GM21619 (cell line): ENCODE measurements around the gene TEX48.

Experiments
- ATAC-seq: cut with Tn5 transposase; IDR thresholded peaks from one replicate; pipeline ENCODE4 v1.9.1; 2021; ENCODE audit not compliant: unreplicated experiment

Gene TEX48, protein sequence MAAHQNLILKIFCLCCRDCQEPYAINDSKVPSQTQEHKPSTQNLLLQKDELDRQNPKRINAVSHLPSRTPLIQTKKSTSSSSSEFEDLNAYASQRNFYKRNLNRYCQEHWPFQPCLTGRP

DNA sequence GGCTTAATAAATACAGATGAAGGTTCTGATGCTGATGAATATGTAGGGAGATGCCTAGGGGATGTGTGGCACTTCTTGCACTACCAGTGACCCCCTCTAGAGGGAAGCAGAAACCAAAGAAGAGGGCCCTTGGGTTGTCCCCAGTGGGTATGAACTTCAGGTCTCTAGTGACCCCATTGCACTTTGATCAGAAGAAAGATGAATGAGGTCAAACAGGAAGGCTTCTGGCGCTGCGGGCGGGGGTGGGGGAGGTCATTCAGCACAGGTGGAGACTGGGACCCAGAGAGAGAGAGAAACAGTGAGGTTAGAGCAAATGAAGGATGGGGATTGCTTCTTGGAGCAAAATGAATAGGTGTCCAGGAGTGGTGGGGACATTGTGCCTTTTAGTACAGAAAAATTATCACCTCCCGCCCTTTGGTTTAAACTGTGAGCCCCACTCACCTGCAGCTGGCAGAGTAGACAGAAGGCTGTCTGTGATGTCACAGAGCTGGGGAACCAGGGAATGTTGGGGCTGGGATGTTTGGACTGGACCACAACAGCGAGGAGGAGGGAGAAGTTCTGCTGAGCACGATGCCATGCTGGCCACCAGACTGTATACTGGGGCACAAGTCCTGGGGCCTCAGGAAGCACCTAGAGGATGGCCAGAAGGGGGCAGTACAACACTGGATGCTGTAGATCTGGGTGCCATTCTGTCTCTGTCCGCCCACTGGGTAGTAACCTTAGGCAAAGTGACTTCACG lies at the start of gene TEX48:
Gene TEX48, minus strand, starts transcription at position 599 of the 739 bp plus-strand sequence. CDS start 10,469 bp downstream, outside the sequence.
- peak; percentile 89 for ATAC-seq

DNA sequence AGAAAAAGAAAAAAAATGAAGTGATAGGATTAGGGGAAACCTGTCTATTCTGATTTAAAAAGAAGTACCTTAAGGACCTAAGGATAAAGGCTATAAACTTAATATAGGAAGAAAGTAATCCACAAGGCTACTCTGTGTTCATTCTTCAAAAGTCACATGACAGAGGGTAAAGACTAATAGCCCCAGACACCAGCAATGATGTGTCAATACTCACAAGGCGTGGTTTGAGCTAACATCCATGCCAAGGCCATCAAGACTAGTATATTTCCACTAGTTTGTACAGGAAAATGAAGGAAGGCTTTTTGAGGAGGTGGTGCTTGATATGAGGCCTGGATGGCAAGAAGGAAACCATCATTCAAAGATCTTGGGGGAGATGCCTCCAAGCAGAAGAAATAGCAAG lies 49.7 kb upstream of the TEX48 start:
- ATAC-seq = no peak

DNA sequence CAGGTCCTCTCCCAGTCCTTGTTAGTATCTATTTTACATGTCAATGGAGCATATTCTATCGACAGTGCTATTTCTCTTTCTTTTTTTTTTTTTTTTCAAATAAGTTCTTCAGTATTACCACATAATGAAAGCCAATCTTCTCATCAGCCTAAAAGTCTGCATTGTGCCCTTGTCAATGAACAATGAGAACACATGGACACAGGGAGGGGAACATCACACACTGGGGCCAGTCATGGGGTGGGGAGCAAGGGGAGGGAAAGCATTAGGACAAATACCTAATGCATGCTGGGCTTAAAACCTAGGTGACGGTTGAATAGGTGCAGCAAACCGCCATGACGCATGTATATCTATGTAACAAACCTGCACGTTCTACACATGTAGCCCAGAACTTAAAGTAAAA lies 47.7 kb upstream of the TEX48 start:
- no peak for ATAC-seq

DNA sequence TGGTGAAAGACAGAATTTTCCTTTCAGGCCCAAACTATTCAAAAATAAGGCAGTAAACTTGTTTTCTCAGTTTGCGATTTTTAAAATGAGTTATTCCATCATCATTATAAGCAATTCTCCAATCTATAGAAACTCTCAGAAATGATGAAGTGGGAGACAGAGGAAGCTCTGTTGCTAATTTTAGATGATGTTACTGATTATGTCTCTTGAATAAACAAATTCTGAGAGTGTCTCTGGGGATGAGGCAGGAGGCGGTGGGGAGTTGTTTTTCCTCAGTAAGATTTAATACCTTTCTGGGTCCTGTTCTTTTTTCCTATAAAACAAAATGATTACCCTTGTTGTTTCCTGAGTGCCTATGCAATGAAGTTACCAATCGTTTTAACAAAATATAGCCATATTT lies 43.9 kb upstream of the TEX48 start:
- no peak for ATAC-seq

DNA sequence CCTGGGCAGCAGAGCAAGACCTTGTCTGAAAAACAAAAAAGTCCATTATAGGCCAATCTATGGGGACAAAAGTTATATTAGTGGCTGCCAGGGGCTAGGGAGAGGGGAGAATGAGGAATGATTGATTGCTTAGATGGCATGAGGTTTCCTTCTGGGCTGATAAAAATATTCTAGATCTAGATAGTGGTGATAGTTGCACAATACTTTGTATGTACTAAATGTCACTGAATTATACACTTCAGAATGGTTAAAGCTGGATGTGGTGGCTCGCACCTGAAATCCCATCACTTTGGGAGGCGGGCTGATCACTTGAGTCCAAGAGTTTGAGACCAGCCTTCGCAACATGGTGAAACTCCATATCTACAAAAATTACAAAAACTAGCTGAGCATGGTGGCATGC lies 42.8 kb upstream of the TEX48 start:
- no peak for ATAC-seq

DNA sequence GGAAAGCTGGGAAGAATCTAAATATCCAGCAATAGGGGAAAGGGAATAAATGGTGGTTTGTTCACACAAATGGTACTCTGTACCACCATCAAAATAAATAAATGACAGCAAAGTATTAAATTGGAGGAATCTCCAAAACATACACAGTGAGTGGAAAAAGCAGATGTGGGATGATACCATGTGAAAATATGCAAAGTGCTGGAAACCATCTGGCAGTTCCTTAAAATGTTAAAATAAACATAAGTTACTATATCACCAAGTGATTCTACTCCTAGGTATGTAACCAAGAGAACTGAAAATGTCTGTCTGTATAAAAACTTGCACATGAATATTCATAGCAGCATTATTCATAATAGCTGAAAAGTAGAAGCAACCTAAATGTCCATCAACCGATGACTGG lies 41.9 kb upstream of the TEX48 start:
- ATAC-seq = no peak

DNA sequence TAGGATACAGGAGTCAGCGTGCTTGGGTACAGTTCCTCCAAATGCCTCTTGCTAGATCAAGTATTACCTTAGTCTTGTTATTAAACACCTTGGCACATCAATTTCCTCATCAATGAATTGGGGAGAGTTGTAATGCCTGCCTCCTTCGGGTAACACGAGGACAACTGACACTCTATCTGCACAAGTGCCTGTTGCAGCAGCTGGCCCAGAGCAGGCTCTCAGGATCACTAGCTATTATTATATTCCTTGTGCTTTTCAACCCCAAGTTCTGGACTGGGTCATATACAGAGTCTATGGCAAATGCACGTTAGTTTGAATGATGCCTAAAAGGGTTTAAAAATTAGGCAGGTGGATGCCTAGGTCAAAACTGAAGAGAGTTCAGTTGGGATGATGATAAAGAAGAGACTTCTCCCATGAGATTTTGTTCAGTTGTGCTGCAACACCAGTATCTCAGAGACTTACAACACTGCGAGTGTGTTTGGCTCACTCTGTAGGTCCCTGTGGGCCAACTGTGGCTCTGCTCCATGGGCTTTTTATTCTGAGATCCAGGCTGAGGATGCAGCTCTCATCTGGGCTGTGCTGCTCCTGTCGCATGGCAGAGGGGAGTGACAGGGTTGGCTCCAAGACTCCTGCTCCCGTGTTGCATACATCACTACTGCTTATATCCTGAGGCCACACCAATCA lies 41.1 kb upstream of the TEX48 start:
- no peak for ATAC-seq

DNA sequence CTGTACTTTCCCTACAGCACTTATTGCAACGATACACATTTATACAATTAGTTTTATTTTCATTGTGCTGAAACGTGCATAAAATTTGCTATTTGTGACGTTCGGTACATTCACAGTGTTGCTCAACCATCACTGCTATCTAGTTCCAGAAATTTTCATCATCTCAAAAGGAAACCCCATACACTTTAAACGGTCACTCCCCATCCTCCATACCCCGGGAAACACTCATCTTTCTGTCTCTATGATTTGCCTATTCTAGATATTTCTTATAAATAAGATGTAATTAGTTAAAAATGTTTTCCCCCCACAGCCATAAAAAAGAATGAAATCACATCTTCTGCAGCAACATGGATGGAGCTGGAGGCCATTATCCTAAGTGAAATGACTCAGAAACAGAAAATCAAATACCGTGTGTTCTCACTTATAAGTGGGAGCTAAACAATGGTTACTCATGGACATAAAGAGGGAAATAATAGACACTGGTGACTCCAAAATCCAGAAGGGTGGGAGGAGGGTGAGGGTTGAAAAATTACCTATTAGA lies 40.2 kb upstream of the TEX48 start:
- ATAC-seq = no peak

DNA sequence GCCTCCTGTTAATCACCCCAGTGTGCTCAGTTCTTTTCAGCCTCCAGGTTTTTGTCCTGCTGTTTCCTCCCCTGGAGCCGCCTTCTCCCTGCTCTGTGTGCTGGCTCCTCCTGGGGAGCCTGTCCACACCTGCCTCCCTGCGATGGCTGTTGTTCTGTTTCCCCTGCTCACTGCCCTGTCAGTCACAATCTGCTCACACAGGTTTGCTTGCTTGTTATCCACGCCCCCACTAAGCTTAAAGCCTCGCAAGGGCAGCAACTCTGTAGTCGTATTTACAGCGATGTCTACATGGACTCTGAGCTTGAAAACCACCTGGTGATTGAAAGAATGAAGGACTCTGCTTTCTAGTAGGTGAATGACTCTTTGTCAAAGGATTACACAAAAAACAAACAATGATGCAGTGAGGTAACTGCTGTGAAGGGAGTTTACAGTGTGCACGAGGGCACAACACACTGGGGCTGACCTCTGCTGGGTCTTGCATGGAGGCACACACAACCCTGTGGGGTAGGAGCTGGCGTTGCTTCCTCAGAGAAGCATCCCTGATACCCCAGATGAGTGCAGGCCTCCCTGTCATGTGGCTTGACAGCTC lies 39.6 kb upstream of the TEX48 start:
- no peak for ATAC-seq

DNA sequence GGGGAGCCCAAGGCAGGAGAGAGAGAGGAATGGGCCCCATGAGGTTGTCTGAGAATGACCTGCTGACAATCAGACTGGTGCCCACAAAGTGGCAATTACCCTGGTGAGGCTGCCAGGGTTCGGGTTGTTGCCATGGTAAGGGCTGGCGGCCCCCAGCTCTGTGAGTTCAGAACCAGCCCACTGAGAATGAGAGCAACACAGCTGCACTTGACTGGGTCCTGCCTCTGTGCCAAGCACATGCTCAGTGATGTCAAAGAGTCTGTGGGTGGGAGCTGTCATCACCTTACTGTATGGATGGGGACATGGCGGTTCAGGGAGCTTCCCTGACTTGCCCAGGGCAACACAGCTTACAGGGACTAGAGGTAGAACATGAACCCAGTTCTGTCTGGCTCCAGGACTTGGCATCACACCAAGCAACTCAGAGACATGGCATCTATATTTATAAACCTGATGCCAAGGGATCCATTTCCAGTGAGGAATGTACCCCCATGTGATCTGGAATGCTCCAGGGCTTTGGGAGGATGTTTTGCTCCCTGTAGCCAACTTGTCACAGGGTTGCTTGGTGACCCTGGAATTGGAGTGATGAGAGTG lies 38.2 kb upstream of the TEX48 start:
- no peak for ATAC-seq

DNA sequence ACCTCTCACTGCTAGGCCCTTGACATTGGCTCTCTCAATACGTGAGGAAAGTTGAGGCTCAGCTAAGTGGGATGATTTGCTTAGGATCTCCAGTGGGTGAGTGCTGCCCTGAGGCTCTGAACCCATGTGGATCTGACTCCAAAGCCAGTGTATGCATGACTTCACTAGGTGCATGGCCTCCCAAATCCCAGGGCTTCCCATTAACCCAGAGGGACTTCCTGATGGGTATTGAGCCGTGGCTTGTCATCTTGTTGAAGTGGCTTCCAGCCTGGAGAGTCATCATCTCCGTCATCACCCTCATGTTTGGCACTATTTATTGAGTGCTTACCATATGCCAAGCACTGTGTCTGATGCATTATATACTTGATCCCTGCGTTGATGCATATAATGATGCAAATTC lies 37.3 kb upstream of the TEX48 start:
- no peak for ATAC-seq

DNA sequence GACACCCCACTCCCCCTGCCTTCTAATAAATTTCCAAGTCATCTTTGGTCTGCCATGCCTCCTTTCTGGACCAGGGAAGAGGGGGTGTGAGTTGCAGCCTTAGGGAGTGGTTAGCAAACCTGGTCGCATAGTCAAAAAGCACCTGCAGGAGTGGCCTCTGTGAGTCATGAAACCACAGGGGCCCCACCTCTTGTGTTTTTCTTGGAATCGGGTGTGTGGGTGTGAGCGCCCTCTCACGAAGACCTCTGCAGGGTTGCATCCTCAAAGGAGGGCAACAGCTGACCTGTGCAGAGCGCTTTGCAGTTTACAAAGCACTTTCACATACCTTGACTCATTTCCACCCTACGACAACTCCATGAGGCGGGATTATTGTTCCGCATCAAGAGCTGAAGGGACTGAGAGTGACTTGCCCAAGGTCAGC lies 36.8 kb upstream of the TEX48 start:
- ATAC-seq = no peak

DNA sequence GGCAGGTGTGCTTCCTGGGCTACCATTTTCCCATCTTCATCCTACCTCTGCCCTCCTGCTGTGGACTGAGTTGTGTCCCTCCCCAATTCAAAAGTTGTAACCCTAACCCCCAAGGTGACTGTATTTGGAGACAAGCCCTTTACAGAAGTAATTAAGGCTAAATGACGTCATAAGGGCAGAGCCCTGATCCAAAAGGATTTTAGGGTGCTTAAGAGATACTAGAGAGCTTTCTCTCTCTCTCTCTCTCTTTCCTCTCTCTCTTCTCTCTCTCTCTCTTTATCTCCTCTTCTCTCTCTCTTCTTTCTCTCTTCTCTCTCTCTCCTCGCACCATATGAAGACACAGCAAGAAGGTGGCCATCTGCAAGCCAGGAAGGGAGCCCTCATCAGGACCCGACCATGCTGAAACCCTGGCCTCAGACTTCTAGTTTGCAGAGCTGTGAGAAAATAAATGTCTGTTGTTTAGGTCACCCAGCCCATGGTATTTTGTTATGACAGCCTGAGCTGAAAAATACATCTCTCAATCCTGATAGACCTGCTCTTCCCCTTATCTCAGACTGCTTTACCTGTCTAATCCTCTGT lies 36.0 kb upstream of the TEX48 start:
- no peak for ATAC-seq

DNA sequence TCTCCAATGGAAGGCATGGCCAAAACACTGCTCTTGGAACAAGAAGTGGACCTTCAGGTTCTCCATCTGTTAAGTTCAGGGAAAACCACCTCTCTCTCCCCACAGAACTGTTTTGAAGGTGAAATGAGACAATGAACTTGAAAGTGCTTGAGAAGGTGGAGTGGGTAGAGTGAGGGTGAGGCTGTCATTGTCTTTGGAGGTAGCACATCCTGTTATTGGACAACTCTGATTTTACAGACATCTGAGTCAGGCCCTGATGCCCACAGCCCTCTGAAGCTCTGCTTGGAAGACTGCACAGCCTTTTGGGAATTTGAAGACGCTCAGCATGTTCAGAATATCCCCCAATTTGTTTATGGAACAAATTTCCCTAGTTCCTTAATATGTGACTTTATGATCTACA lies 27.6 kb upstream of the TEX48 start:
- no peak for ATAC-seq

DNA sequence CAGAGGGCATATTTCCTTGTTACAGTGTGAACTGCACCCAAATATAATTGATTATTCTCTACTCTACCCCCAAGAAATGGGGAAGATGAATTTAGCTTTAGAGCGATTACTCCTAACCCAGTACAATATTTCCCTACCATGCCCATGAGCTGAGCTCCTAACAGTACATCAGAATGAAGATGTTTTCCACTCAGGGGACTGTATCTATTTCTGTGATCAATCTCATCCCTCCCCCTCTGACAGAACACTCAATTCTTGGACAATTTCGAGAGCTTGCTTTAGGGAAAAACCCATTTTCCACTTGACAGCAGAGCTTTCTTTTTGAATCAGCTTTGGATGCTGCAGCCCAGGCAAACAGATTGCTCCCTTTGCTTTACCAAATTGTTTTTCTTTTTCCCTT lies 24.7 kb upstream of the TEX48 start:
- no peak for ATAC-seq

DNA sequence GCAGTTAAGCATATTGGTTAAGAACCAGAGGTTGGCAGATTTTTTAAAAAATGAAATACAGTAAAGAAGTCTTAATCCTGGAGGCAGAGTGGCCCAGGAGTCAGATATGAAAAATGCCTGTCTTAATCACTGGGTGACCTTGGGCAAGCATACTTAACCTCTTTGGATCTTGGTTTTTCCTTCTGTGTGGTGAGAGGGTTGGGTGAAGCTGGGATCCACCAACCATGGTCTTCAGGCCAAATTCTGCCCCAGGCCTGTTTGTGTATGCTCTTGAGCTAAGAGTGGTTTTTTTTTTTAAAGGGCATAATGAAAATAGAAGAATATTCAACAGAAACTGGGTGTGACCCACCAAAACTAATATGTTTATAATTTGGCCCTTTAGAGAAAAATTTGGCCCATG lies 20.0 kb upstream of the TEX48 start:
- no peak for ATAC-seq

DNA sequence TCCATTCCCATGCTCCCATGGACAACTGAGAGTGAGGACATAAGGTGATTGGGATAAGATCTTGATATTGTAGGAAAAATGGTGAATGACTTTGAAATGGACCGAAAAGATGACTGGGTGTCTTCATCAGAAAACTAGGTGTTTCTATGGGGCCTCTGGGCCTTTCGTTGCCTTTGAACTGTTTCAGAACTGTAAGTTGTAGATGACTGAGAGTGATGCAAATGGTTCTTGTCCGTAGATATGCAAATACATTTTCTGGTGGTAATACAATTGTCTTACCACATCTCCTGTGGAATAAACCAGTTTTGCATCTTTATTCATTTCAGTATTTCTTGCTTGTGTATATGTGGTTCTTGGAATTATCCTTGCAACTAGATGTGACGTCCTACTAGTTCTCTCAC lies 16.0 kb upstream of the TEX48 start:
- peak; percentile 38 for ATAC-seq

DNA sequence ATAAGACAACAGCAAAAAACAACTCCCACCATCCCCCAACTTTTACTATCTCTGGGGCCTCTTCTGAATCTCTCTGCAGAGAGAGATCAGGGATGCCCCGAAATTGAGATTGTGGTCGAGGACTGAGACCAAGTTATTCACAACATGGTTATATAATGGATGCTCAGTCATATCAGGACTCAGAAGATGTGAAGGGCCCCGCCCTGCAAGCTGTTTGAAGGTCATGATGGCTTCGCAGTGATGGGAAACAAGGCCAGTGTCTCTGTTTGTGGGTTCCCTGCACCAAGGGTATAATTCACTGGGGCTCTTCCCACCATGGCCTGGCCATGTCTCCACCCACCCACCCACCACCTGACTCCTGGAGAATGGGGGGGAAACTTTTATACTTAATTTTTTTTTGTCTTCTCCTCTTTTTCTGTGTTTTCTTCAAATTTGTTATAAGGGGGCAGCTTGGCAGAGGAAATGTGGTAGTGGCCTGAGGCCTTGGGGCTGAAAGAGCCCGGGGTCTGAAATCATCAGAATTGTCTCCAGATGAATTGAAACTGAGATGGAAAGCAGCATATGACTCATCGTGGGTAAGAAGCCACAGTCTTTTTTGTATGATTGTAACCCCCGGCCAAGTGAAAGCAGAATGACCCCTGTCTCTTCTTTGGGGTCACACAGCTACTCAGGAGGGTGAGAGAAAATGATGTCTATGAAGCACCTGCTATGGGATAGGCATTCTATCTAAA lies 15.0 kb upstream of the TEX48 start:
- peak; percentile 66 for ATAC-seq

DNA sequence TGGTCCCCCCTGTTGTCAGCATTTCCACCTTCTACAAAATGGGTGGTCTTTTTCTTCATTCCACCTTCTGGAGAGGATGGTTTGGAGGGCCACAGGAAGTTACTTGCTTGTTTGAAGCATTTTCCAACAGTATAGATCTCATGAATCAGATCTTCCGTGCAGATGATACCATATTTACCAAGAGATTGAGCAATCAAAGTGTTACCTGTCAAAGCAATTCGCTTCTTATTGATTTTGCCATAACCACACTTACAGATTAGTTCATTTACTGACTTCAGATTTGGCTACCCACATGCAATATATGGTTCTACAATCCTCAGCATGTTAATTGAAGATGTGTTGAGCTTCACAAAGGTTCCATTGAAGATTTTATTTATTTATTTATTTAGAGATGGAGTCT lies 14.0 kb upstream of the TEX48 start:
- no peak for ATAC-seq

DNA sequence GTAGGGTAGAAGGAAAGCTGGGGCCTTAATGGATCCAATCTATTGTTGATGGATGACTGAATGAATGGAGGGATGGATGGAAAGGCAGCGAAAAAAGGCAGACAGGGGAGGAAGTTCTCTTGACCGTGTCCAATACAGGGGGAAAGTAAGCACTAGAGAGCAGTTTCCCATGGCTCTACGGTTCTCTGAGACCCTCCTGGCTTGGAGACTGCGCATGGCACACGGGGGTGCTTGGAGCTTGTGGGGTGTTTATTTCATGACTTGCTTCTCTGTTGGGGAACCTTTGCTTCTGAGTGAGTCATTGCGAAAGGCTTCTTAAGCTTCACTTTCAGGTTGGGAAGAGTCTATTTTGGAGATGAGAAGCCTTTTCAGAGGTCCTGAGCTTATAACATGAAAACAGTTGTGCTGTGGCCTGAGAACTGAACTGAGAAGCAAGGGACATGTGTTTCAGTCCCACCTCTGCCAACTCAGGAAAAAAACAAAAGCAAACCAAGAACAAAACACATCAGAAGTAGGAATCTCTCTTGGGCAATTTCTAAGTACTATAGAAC lies 12.8 kb upstream of the TEX48 start:
- ATAC-seq = peak; percentile 35
